ENCODE results near the gene ATP1B3. TPM values are rescaled to one million over a fixed set of nuclear protein-coding genes. Genes with fewer than 3 reads are reported as not detected.
"Not testable (repeated sequence)": the region's sequence is repeated elsewhere in the genome, so short reads cannot be mapped to it uniquely, and the experiment has no call there.

Gene ATP1B3
- total RNA-seq, 6 experiments from 2014 or later, result 219 to 273 (median 247) TPM

GRCh38 chr3:141877911-141878310 is 1.5 kb downstream of the ATP1B3 start:
- H3K27ac Mint-ChIP-seq, result peak overlapping the region; percentile 90
- H3K9me3 Mint-ChIP-seq, result no peaks in the 10 kb centered on the region
- peaks cover 44% of the 10 kb centered on the region for H3K4me1 Mint-ChIP-seq (ENCODE audit: low read depth)
- H3K27me3 Mint-ChIP-seq (ENCODE audit: insufficient read depth), result no peaks in the 10 kb centered on the region; the same call in 1 of the 2 replicates
- no peak for TF ChIP-seq CTCF (IDR thresholded peaks at IDR 0.05)
- DNase-seq, result peak; percentile 24
- H3K4me3 Mint-ChIP-seq, result peak overlapping the region; percentile 91
- H3K36me3 Mint-ChIP-seq (ENCODE audit: low read depth), result peaks cover 3% of the 10 kb centered on the region; the same call in 1 of the 2 replicates

GRCh38 chr3:141878326-141878725 is 1.9 kb downstream of the ATP1B3 start:
- H3K4me3 Mint-ChIP-seq, result peak overlapping the region; percentile 91
- no peaks in the 10 kb centered on the region; the same call in 1 of the 2 replicates for H3K27me3 Mint-ChIP-seq (ENCODE audit: insufficient read depth)
- DNase-seq, result no peak
- H3K27ac Mint-ChIP-seq, result peak overlapping the region; percentile 90
- peaks cover 5% of the 10 kb centered on the region; the same call in 1 of the 2 replicates for H3K36me3 Mint-ChIP-seq (ENCODE audit: low read depth)
- H3K4me1 Mint-ChIP-seq (ENCODE audit: low read depth), result peaks cover 44% of the 10 kb centered on the region
- TF ChIP-seq CTCF (IDR thresholded peaks at IDR 0.05), result no peak
- H3K9me3 Mint-ChIP-seq, result no peaks in the 10 kb centered on the region

- Mint-ChIP-seq H3K36me3 (ENCODE audit: low read depth) (peaks cover 5% of the 10 kb centered on the region; the same call in 1 of the 2 replicates), H3K9me3 (no peaks in the 10 kb centered on the region), H3K4me1 (ENCODE audit: low read depth) (peaks cover 44% of the 10 kb centered on the region), H3K27me3 (ENCODE audit: insufficient read depth) (no peaks in the 10 kb centered on the region; the same call in 1 of the 2 replicates), H3K27ac (peak overlapping the region; percentile 21; the same call in 1 of the 2 replicates), H3K4me3 (peak overlapping the region; percentile 91)
- DNase-seq, result peak; percentile 18
- TF ChIP-seq CTCF (IDR thresholded peaks at IDR 0.05), result no peak
These were observed 2.4 kb downstream of the ATP1B3 start for GRCh38 chr3:141878817-141879216.

- Mint-ChIP-seq H3K27ac (no peak overlapping the region), H3K4me1 (ENCODE audit: low read depth) (peaks cover 49% of the 10 kb centered on the region), H3K27me3 (ENCODE audit: insufficient read depth) (no peaks in the 10 kb centered on the region; the same call in 1 of the 2 replicates), H3K9me3 (no peaks in the 10 kb centered on the region), H3K36me3 (ENCODE audit: low read depth) (peaks cover 12% of the 10 kb centered on the region), H3K4me3 (no peak overlapping the region)
- no peak for DNase-seq
- TF ChIP-seq CTCF (IDR thresholded peaks at IDR 0.05), result no peak
These were observed 5.3 kb downstream of the ATP1B3 start for GRCh38 chr3:141881702-141882101.

- Mint-ChIP-seq H3K27ac (no peak overlapping the region), H3K36me3 (ENCODE audit: low read depth) (peaks cover 30% of the 10 kb centered on the region), H3K4me1 (ENCODE audit: low read depth) (peaks cover 34% of the 10 kb centered on the region), H3K27me3 (ENCODE audit: insufficient read depth) (peaks cover 5% of the 10 kb centered on the region; the same call in 1 of the 2 replicates), H3K9me3 (no peaks in the 10 kb centered on the region), H3K4me3 (no peak overlapping the region)
- no peak for DNase-seq
- TF ChIP-seq CTCF (IDR thresholded peaks at IDR 0.05), result no peak
These were observed 10.6 kb downstream of the ATP1B3 start for GRCh38 chr3:141887051-141887450.

- not testable (repeated sequence) for H3K4me3 Mint-ChIP-seq; H3K9me3 Mint-ChIP-seq; DNase-seq; H3K27ac Mint-ChIP-seq; H3K27me3 Mint-ChIP-seq (ENCODE audit: insufficient read depth)
- peaks cover 42% of the 10 kb centered on the region for H3K4me1 Mint-ChIP-seq (ENCODE audit: low read depth)
- peaks cover 25% of the 10 kb centered on the region for H3K36me3 Mint-ChIP-seq (ENCODE audit: low read depth)
These were observed 12.1 kb downstream of the ATP1B3 start for GRCh38 chr3:141888548-141888947.

Data from HFFc6 (cell line).